PC-3 (cell line): Measurements from ENCODE around the gene SPARCL1. TPM values are rescaled to one million over a fixed set of nuclear protein-coding genes. Genes with fewer than 3 reads are reported as not detected.

ENCODE experiments used
- ATAC-seq: fragments of 200-7000 bp; cut with Tn5 transposase; 2 replicates; pipeline ENCODE4 v1.9.1; 2020; ENCODE audit warnings: mild to moderate bottlenecking, moderate library complexity
- BruUV-seq: library from RNA; stranded (reverse); fragments of 400-500 nt; replicated peaks from 2 replicates; lab custom pipeline; 2021; lab: Mats Ljungman, UMichigan
- CTCF ChIA-PET: fragments of 300-600 bp; sonication (Branson Sonifier 250); formaldehyde crosslinking; loops from one replicate; lab custom pipeline; 2022; ENCODE audit warnings: antibody characterized with exemption; lab: Charles Lee
- POLR2A ChIA-PET: fragments of 300-600 bp; sonication (Branson Sonifier 250); formaldehyde crosslinking; loops from one replicate; lab custom pipeline; 2022; ENCODE audit warnings: antibody characterized with exemption; ENCODE audit not compliant: unreplicated experiment; lab: Charles Lee
- DNase-seq: peaks from one replicate; pipeline ENCODE4 v3.0.0-alpha.2; 2015
- H2AFZ ChIP-seq: fragments of 300-600 bp; sonication (generic); 2 replicates; pipeline ENCODE4 v1.6.0; 2016; ENCODE audit warnings: antibody characterized with exemption, low read length
- H3F3A ChIP-seq: fragments of 300-600 bp; sonication (generic); one replicate; pipeline ENCODE4 v1.6.0; 2017; ENCODE audit warnings: antibody characterized with exemption, low read length, control low read depth, mild to moderate bottlenecking; ENCODE audit not compliant: unreplicated experiment
- H3K27ac ChIP-seq: fragments of 300-600 bp; sonication (generic); 2 replicates; pipeline ENCODE4 v1.5.1; 2016; ENCODE audit warnings: mild to moderate bottlenecking, low read length
- H3K27me3 ChIP-seq: fragments of 300-600 bp; sonication (generic); 2 replicates; pipeline ENCODE4 v1.6.1; 2016; ENCODE audit warnings: low read length, mixed read lengths
- H3K36me3 ChIP-seq: fragments of 300-600 bp; sonication (generic); 2 replicates; pipeline ENCODE4 v1.6.1; 2016; ENCODE audit warnings: low read depth, mixed run types, low read length, mixed read lengths
- H3K4me1 ChIP-seq: fragments of 300-600 bp; sonication (generic); 2 replicates; pipeline ENCODE4 v1.5.1; 2016; ENCODE audit warnings: low read length; ENCODE audit not compliant: insufficient read depth
- H3K4me2 ChIP-seq: fragments of 300-600 bp; sonication (generic); 2 replicates; pipeline ENCODE4 v1.6.0; 2016; ENCODE audit warnings: low read length
- H3K4me3 ChIP-seq: fragments of 300-600 bp; sonication (generic); 2 replicates; pipeline ENCODE4 v1.5.1; 2016; ENCODE audit warnings: mild to moderate bottlenecking, low read length, mixed read lengths
- H3K79me2 ChIP-seq: fragments of 300-600 bp; sonication (generic); 2 replicates; pipeline ENCODE4 v1.6.1; 2017; ENCODE audit warnings: low read length, mixed read lengths
- H3K9ac ChIP-seq: fragments of 300-600 bp; sonication (generic); 2 replicates; pipeline ENCODE4 v1.6.0; 2016; ENCODE audit warnings: mild to moderate bottlenecking, low read length
- H3K9me2 ChIP-seq: fragments of 300-600 bp; sonication (generic); replicated peaks from 2 replicates; pipeline ENCODE4 v1.6.1; 2016; ENCODE audit warnings: mixed run types, low read length, mixed read lengths
- H3K9me3 ChIP-seq: fragments of 300-600 bp; sonication (generic); 2 replicates; pipeline ENCODE4 v1.6.1; 2016; ENCODE audit warnings: low read length, mixed read lengths
- H4K20me1 ChIP-seq: fragments of 300-600 bp; sonication (generic); 2 replicates; pipeline ENCODE4 v1.6.1; 2016; ENCODE audit warnings: low read length, mixed read lengths
- CTCF ChIP-seq: fragments of 300-600 bp; sonication (generic); conservative IDR thresholded peaks from 2 replicates; pipeline ENCODE4 v1.5.1; 2017; ENCODE audit warnings: antibody characterized with exemption, low read depth, mild to moderate bottlenecking, low read length
- EZH2 ChIP-seq: fragments of 300-600 bp; sonication (generic); IDR thresholded peaks from one replicate; pipeline ENCODE4 v1.6.1; 2017; ENCODE audit warnings: antibody characterized with exemption, mild to moderate bottlenecking, low read length; ENCODE audit not compliant: unreplicated experiment
- EZH2phosphoT487 ChIP-seq: fragments of 300-600 bp; sonication (generic); IDR thresholded peaks from 2 replicates; pipeline ENCODE4 v1.6.1; 2018; ENCODE audit warnings: mild to moderate bottlenecking, antibody characterized with exemption, low read length, borderline replicate concordance
- intact Hi-C: fragments of 100-400 bp; cut with micrococcal nuclease; formaldehyde crosslinking; loops from 2 replicates; pipeline ENCODE4 v1.9.0; 2023
- total RNA-seq: library from RNA; depleted of rRNA; stranded (reverse); fragments of >200 nt; gene quantifications from 2 replicates; pipeline ENCODE4 v1.2.3, GENCODE V29; 2014

SPARCL1 gene
- total RNA-seq, 1 experiment from 2014 or later = not detected

GRCh38 chr4:87499403-87500091, 29.6 kb downstream of the SPARCL1 start:
- POLR2A ChIA-PET = no interaction called here

GRCh38 chr4:87498446-87498900, 30.7 kb downstream of the SPARCL1 start:
- no peaks in the 10 kb centered on the region for H3K27me3 ChIP-seq
- H3K27ac ChIP-seq = no peak overlapping the region
- no peaks in the 10 kb centered on the region for H3F3A ChIP-seq
- DNase-seq (no peak), ATAC-seq (no peak)
- H3K9me2 ChIP-seq = no peaks in the 10 kb centered on the region
- H4K20me1 ChIP-seq = no peaks in the 10 kb centered on the region
- no peaks in the 10 kb centered on the region for H3K9me3 ChIP-seq
- ChIA-PET CTCF (no interaction called here), POLR2A (no interaction called here)
- H3K79me2 ChIP-seq = no peaks in the 10 kb centered on the region
- H2AFZ ChIP-seq = no peak overlapping the region
- intact Hi-C loops = no loop called here
- TF ChIP-seq EZH2 = no peak
- no peak for TF ChIP-seq EZH2phosphoT487
- TF ChIP-seq CTCF = no peak
- no peaks in the 10 kb centered on the region for H3K36me3 ChIP-seq
- peaks cover 5% of the 10 kb centered on the region for H3K4me1 ChIP-seq
- no TSS peak for BruUV-seq
- H3K9ac ChIP-seq = no peak overlapping the region
- 0 out of 2 replicates have a peak overlapping the region, but pooled peaks have one; percentile 8 for H3K4me2 ChIP-seq
- no peak overlapping the region for H3K4me3 ChIP-seq

More at GRCh38 chr4:87499403-87500091, 29.6 kb downstream of the SPARCL1 start:
- H3K9ac ChIP-seq = no peak overlapping the region
- TF ChIP-seq EZH2 (no peak), CTCF (no peak), EZH2phosphoT487 (no peak)
- H3F3A ChIP-seq = no peaks in the 10 kb centered on the region
- no peaks in the 10 kb centered on the region for H3K9me3 ChIP-seq
- H3K4me1 ChIP-seq = peaks cover 5% of the 10 kb centered on the region
- intact Hi-C loops = no loop called here
- no TSS peak for BruUV-seq
- no peak overlapping the region for H3K4me3 ChIP-seq
- H3K79me2 ChIP-seq = no peaks in the 10 kb centered on the region
- H3K36me3 ChIP-seq = no peaks in the 10 kb centered on the region
- DNase-seq (no peak), ATAC-seq (no peak)
- no peak overlapping the region for H3K27ac ChIP-seq
- H3K4me2 ChIP-seq = no peak overlapping the region
- no peaks in the 10 kb centered on the region for H3K27me3 ChIP-seq
- no peaks in the 10 kb centered on the region for H3K9me2 ChIP-seq
- no peak overlapping the region for H2AFZ ChIP-seq
- CTCF ChIA-PET = no interaction called here
- H4K20me1 ChIP-seq = no peaks in the 10 kb centered on the region

- Histone ChIP-seq H3K27me3 (no peaks in the 10 kb centered on the region), H3K4me1 (peaks cover 1% of the 10 kb centered on the region), H3K9ac (no peak overlapping the region), H3K36me3 (no peaks in the 10 kb centered on the region), H3K4me2 (no peak overlapping the region), H3K79me2 (no peaks in the 10 kb centered on the region), H3K4me3 (no peak overlapping the region), H3K27ac (no peak overlapping the region), H3K9me3 (no peaks in the 10 kb centered on the region), H2AFZ (no peak overlapping the region), H3F3A (no peaks in the 10 kb centered on the region), H3K9me2 (no peaks in the 10 kb centered on the region), H4K20me1 (no peaks in the 10 kb centered on the region)
- ChIA-PET POLR2A (no interaction called here), CTCF (no interaction called here)
- intact Hi-C loops = no loop called here
- no TSS peak for BruUV-seq
- ATAC-seq = no peak
- TF ChIP-seq CTCF (no peak), EZH2phosphoT487 (no peak), EZH2 (no peak)
- no peak for DNase-seq
Observed at GRCh38 chr4:87497578-87497977, 31.6 kb downstream of the SPARCL1 start.
